ENCODE measurements around the gene FBXW7. TPM values are rescaled to one million over a fixed set of nuclear protein-coding genes. Genes with fewer than 3 reads are reported as not detected.

Gene FBXW7
- total RNA-seq, 1 donor from 2014 or later, result 128 TPM

DNA sequence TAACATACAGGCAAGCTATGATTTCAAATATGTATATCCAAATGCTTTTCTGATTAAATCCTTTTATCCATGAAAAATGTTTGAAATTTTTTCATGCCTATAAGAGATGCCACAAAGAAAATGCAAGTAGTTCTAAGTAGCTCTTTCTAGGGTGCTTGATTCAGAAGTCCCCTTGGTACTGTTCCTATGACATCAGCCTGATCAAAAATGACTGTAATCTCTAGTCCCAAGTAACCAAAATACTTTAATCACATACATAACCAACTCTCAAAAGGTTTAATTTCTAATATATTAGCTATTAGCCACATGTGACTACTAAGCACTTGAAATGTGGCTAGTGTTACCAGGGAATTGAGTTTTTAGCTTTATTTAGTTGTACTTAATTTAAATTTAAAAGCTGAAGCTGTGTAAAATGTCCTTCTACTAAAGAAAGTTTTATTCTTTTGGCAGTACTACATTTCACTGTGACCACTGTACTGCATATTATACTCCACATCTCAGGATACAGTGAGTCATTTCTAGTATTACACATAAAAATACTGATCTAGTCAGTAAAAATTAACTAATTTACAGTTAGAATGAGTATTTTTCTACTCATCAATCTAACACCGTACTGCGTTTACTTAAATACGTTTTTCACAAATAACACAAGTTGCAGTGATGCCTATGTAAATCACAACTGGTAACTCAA is 33.9 kb downstream of the FBXW7 start:
- no peaks in the 10 kb centered on the region for H3K36me3 ChIP-seq
- intact Hi-C loops (cut with DNase I), result loop anchor here (2.0 kb wide), 1 partner anchor 139 kb away; no protein-coding TSS in a partner anchor
- no peak for DNase-seq (ENCODE audit: low spot score in 2 of 2)
- no peaks in the 10 kb centered on the region for H3K27me3 ChIP-seq
- H3K4me1 ChIP-seq, result no peaks in the 10 kb centered on the region
- H3K4me3 ChIP-seq, result no peak overlapping the region
- TF ChIP-seq, protein P1, sequence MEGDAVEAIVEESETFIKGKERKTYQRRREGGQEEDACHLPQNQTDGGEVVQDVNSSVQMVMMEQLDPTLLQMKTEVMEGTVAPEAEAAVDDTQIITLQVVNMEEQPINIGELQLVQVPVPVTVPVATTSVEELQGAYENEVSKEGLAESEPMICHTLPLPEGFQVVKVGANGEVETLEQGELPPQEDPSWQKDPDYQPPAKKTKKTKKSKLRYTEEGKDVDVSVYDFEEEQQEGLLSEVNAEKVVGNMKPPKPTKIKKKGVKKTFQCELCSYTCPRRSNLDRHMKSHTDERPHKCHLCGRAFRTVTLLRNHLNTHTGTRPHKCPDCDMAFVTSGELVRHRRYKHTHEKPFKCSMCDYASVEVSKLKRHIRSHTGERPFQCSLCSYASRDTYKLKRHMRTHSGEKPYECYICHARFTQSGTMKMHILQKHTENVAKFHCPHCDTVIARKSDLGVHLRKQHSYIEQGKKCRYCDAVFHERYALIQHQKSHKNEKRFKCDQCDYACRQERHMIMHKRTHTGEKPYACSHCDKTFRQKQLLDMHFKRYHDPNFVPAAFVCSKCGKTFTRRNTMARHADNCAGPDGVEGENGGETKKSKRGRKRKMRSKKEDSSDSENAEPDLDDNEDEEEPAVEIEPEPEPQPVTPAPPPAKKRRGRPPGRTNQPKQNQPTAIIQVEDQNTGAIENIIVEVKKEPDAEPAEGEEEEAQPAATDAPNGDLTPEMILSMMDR (IDR thresholded peaks at IDR 0.05), result no peak
- no peak overlapping the region for H3K27ac ChIP-seq
- H3K9me3 ChIP-seq, result no peaks in the 10 kb centered on the region

DNA sequence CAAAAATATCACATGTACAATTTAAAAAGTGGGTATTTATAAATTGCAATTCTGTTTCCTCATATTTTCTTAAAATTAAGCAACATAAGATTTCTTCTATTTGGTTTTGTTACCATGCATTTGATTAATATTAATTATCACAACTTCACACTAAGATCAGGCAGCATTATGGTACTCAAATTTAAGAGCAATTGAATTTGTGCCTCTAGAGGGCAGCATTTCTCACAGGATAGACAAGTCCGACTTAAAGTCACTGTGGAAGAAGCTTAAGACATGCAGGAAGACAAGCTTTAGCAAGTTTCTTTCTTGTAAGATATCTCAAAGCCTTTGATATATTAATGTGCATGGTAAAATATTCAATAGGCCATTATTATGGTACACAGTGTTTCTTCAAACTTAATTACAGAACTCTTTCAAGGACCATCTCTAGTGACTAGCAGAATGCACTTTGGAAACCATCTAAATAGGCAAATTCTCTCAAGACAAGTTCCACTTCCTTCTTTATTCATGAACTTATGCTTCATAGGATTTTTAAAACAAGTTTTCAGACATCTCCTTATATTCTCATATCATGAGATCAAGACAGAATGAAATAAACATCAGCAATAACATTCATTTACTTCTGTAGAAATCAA is 35.0 kb downstream of the FBXW7 start:
- Histone ChIP-seq H3K9me3 (no peaks in the 10 kb centered on the region), H3K27ac (no peak overlapping the region), H3K27me3 (no peaks in the 10 kb centered on the region), H3K4me3 (no peak overlapping the region), H3K4me1 (no peaks in the 10 kb centered on the region), H3K36me3 (no peaks in the 10 kb centered on the region)
- TF ChIP-seq, protein P1 (IDR thresholded peaks at IDR 0.05), result peak; percentile 26 to 77 (median 72)
- intact Hi-C loops (cut with DNase I), result loop anchor here (2.0 kb wide), 1 partner anchor 140 kb away; no protein-coding TSS in a partner anchor
- peak in 1 of 2 donors; percentile 67 for DNase-seq (ENCODE audit: low spot score in 2 of 2)

DNA sequence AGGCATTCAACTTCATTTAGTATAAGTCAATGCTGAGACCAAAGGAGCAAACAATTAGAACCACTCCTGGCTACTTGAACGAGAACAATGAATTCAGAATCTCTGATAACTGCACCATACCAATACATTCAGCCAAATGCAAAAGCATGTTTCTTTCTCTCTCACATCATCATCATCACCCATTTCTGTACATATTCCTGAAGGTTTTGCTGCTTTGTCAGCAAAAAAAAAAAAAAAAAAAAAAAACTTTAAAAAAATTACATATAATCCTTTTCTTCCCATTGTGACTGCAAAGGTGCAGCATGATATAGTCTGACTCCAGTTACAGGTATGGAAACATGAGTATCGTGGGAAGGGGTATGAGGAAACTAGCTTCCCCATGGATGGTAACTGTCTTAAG is 35.6 kb downstream of the FBXW7 start:
- H3K27ac ChIP-seq, result no peak overlapping the region
- no peaks in the 10 kb centered on the region for H3K36me3 ChIP-seq
- TF ChIP-seq, protein P1 (IDR thresholded peaks at IDR 0.05), result no peak
- no peaks in the 10 kb centered on the region for H3K4me1 ChIP-seq
- H3K4me3 ChIP-seq, result no peak overlapping the region
- no peaks in the 10 kb centered on the region for H3K27me3 ChIP-seq
- intact Hi-C loops (cut with DNase I), result loop anchor here (2.0 kb wide), 1 partner anchor 141 kb away; no protein-coding TSS in a partner anchor
- DNase-seq (ENCODE audit: low spot score in 2 of 2), result no peak
- H3K9me3 ChIP-seq, result no peaks in the 10 kb centered on the region

DNA sequence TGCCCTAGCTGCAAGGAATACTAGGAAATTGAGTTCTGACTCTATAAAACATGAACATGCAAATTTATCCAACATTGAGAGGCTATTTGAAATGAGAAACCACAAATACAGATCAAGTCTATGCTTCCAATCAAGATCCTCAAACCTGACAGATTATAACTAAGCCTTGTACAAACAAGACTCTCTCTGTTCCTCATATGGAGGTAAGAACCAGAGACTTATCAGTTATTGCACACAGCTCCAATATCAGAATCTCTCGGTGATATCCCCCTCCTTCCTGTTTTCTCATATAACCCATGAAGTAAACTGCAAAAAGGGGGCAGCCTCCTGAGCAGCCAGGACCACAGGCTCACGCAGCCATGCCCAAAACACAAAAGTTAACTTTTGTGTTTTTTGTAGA is 36.5 kb downstream of the FBXW7 start:
- TF ChIP-seq, protein P1 (IDR thresholded peaks at IDR 0.05), result no peak
- intact Hi-C loops (cut with DNase I), result loop anchor here (10.0 kb wide), 1 partner anchor 235 kb away; no protein-coding TSS in a partner anchor
- Histone ChIP-seq H3K27ac (no peak overlapping the region), H3K4me1 (no peaks in the 10 kb centered on the region), H3K36me3 (no peaks in the 10 kb centered on the region), H3K4me3 (no peak overlapping the region), H3K9me3 (no peaks in the 10 kb centered on the region), H3K27me3 (no peaks in the 10 kb centered on the region)
- DNase-seq (ENCODE audit: low spot score in 2 of 2), result no peak

DNA sequence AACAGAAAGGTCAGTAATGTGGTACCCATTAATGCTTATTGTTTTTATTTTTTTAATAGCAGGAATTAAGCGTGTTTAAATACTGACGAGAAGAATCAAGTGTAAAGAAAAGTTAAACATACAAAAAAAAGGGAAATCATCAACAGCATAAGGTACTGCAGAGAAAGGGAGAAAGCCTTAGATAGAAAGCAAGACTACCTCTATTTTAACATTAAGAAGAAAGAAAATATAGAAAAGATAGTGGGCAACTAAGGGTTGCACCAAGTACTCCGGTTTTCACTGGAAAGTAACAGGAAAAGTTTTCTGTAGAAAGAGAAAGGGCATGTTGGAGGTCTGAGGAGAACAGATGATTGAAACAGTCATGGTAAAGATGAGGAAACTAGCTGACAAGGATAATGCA is 41.9 kb downstream of the FBXW7 start:
- TF ChIP-seq, protein P1 (IDR thresholded peaks at IDR 0.05), result no peak
- no peaks in the 10 kb centered on the region for H3K27me3 ChIP-seq
- no peak for DNase-seq (ENCODE audit: low spot score in 2 of 2)
- H3K36me3 ChIP-seq, result no peaks in the 10 kb centered on the region
- no peaks in the 10 kb centered on the region for H3K9me3 ChIP-seq
- H3K4me1 ChIP-seq, result no peaks in the 10 kb centered on the region
- no peak overlapping the region for H3K27ac ChIP-seq
- H3K4me3 ChIP-seq, result no peak overlapping the region
- intact Hi-C loops (cut with DNase I), result loop anchor here (10.0 kb wide), 1 partner anchor 241 kb away; no protein-coding TSS in a partner anchor

All from ascending aorta (tissue), 2 donors.